IgD-negative memory B cell (primary cell): Measurements from ENCODE around the gene PRSS23. TPM values are rescaled to one million over a fixed set of nuclear protein-coding genes. Genes with fewer than 3 reads are reported as not detected.

Experiments used
- H3K27ac Mint-ChIP-seq, 3 donors: one replicate each; pipeline ENCODE4 v1.8.0; 2020 to 2022; ENCODE audit warnings: mild to moderate bottlenecking in 3 of 3, mixed read lengths in 3 of 3, moderate library complexity in 1 of 3
- H3K27me3 Mint-ChIP-seq: one replicate; pipeline ENCODE4 v1.8.0; 2021; ENCODE audit warnings: mixed read lengths
- H3K36me3 Mint-ChIP-seq: one replicate; pipeline ENCODE4 v1.8.0; 2020; ENCODE audit warnings: mild to moderate bottlenecking, mixed read lengths
- H3K4me1 Mint-ChIP-seq, 3 donors: one replicate each; pipeline ENCODE4 v1.8.0; 2020 to 2022; ENCODE audit warnings: mixed read lengths in 3 of 3, mild to moderate bottlenecking in 1 of 3
- H3K4me3 Mint-ChIP-seq, 4 donors: one replicate each; pipeline ENCODE4 v1.8.0; 2020 to 2022; ENCODE audit warnings: mild to moderate bottlenecking in 4 of 4, mixed read lengths in 4 of 4, moderate library complexity in 3 of 4
- H3K9me3 Mint-ChIP-seq, 3 donors: one replicate each; pipeline ENCODE4 v1.8.0; 2020 to 2021; ENCODE audit warnings: mixed read lengths in 3 of 3, mild to moderate bottlenecking in 1 of 3
- polyA plus RNA-seq: library from polyadenylated mRNA; unstranded; fragments of 300-500 nt; fragmentation: Illumina TruSeq; gene quantifications from one replicate; pipeline ENCODE4 v1.2.3, GENCODE V29; 2021

PRSS23 gene
- polyA plus RNA-seq, 1 donor from 2014 or later: 1.2 TPM

- Mint-ChIP-seq H3K36me3 (no peaks in the 10 kb centered on the region), H3K9me3 (no peaks in the 10 kb centered on the region), H3K4me1 (peaks cover 0 to 6% (median 0%) of the 10 kb centered on the region in 3 donors), H3K27ac (no peak overlapping the region), H3K27me3 (peaks cover 31% of the 10 kb centered on the region), H3K4me3 (peak overlapping the region in 3 of 4 donors; percentile 58 to 72 (median 65))
Measured at GRCh38 chr11:86800960-86801272, 574 bp downstream of the PRSS23 start.

GRCh38 chr11:86801364-86801763, 1.0 kb downstream of the PRSS23 start:
- H3K4me1 Mint-ChIP-seq: peaks cover 0 to 6% (median 0%) of the 10 kb centered on the region in 3 donors
- H3K9me3 Mint-ChIP-seq: no peaks in the 10 kb centered on the region
- peaks cover 30% of the 10 kb centered on the region for H3K27me3 Mint-ChIP-seq
- peak overlapping the region in 1 of 4 donors; percentile 38 for H3K4me3 Mint-ChIP-seq
- H3K36me3 Mint-ChIP-seq: no peaks in the 10 kb centered on the region
- no peak overlapping the region for H3K27ac Mint-ChIP-seq

GRCh38 chr11:86802146-86802545, 1.8 kb downstream of the PRSS23 start:
- H3K9me3 Mint-ChIP-seq: no peaks in the 10 kb centered on the region
- no peak overlapping the region for H3K4me3 Mint-ChIP-seq
- no peak overlapping the region for H3K27ac Mint-ChIP-seq
- peaks cover 0 to 6% (median 0%) of the 10 kb centered on the region in 3 donors for H3K4me1 Mint-ChIP-seq
- H3K27me3 Mint-ChIP-seq: peaks cover 29% of the 10 kb centered on the region
- H3K36me3 Mint-ChIP-seq: no peaks in the 10 kb centered on the region

- Mint-ChIP-seq H3K27me3 (peaks cover 30% of the 10 kb centered on the region), H3K4me3 (no peak overlapping the region), H3K36me3 (no peaks in the 10 kb centered on the region), H3K27ac (no peak overlapping the region), H3K9me3 (no peaks in the 10 kb centered on the region), H3K4me1 (peaks cover 0 to 6% (median 0%) of the 10 kb centered on the region in 3 donors)
Measured at GRCh38 chr11:86802601-86803051, 2.3 kb downstream of the PRSS23 start.

- no peak overlapping the region for H3K4me3 Mint-ChIP-seq
- no peak overlapping the region for H3K27ac Mint-ChIP-seq
- no peaks in the 10 kb centered on the region for H3K9me3 Mint-ChIP-seq
- H3K4me1 Mint-ChIP-seq: peaks cover 0 to 6% (median 0%) of the 10 kb centered on the region in 3 donors
- H3K27me3 Mint-ChIP-seq: peaks cover 25% of the 10 kb centered on the region
- no peaks in the 10 kb centered on the region for H3K36me3 Mint-ChIP-seq
Measured at GRCh38 chr11:86803136-86804045, 3.0 kb downstream of the PRSS23 start.

- no peak overlapping the region for H3K27ac Mint-ChIP-seq
- H3K27me3 Mint-ChIP-seq: peaks cover 19% of the 10 kb centered on the region
- H3K36me3 Mint-ChIP-seq: no peaks in the 10 kb centered on the region
- H3K4me3 Mint-ChIP-seq: no peak overlapping the region
- H3K9me3 Mint-ChIP-seq: no peaks in the 10 kb centered on the region
- peaks cover 0 to 5% (median 0%) of the 10 kb centered on the region in 3 donors for H3K4me1 Mint-ChIP-seq
Measured at GRCh38 chr11:86804951-86805350, 4.6 kb downstream of the PRSS23 start.

- Mint-ChIP-seq H3K4me1 (peaks cover 0 to 2% (median 0%) of the 10 kb centered on the region in 3 donors), H3K4me3 (no peak overlapping the region), H3K9me3 (no peaks in the 10 kb centered on the region), H3K27me3 (peaks cover 15% of the 10 kb centered on the region), H3K36me3 (no peaks in the 10 kb centered on the region), H3K27ac (no peak overlapping the region)
Measured at GRCh38 chr11:86805873-86806310, 5.5 kb downstream of the PRSS23 start.

- H3K4me1 Mint-ChIP-seq: no peaks in the 10 kb centered on the region
- no peaks in the 10 kb centered on the region for H3K9me3 Mint-ChIP-seq
- H3K36me3 Mint-ChIP-seq: no peaks in the 10 kb centered on the region
- no peak overlapping the region for H3K4me3 Mint-ChIP-seq
- no peak overlapping the region for H3K27ac Mint-ChIP-seq
- peaks cover 7% of the 10 kb centered on the region for H3K27me3 Mint-ChIP-seq
Measured at GRCh38 chr11:86806903-86807302, 6.6 kb downstream of the PRSS23 start.

- H3K4me3 Mint-ChIP-seq: no peak overlapping the region
- H3K27me3 Mint-ChIP-seq: peaks cover 7% of the 10 kb centered on the region
- H3K27ac Mint-ChIP-seq: no peak overlapping the region
- H3K4me1 Mint-ChIP-seq: no peaks in the 10 kb centered on the region
- no peaks in the 10 kb centered on the region for H3K9me3 Mint-ChIP-seq
- no peaks in the 10 kb centered on the region for H3K36me3 Mint-ChIP-seq
Measured at GRCh38 chr11:86807360-86807759, 7.0 kb downstream of the PRSS23 start.

GRCh38 chr11:86809561-86809960, 9.2 kb downstream of the PRSS23 start:
- H3K27me3 Mint-ChIP-seq: peaks cover 4% of the 10 kb centered on the region
- H3K4me1 Mint-ChIP-seq: no peaks in the 10 kb centered on the region
- H3K9me3 Mint-ChIP-seq: no peaks in the 10 kb centered on the region
- no peaks in the 10 kb centered on the region for H3K36me3 Mint-ChIP-seq
- no peak overlapping the region for H3K27ac Mint-ChIP-seq
- no peak overlapping the region for H3K4me3 Mint-ChIP-seq

GRCh38 chr11:86810288-86810687, 9.9 kb downstream of the PRSS23 start:
- H3K27me3 Mint-ChIP-seq: peaks cover 4% of the 10 kb centered on the region
- no peaks in the 10 kb centered on the region for H3K9me3 Mint-ChIP-seq
- H3K4me1 Mint-ChIP-seq: no peaks in the 10 kb centered on the region

GRCh38 chr11:86811637-86812321, 11.4 kb downstream of the PRSS23 start:
- no peak overlapping the region for H3K27ac Mint-ChIP-seq
- H3K4me3 Mint-ChIP-seq: no peak overlapping the region
- no peaks in the 10 kb centered on the region for H3K4me1 Mint-ChIP-seq
- H3K9me3 Mint-ChIP-seq: no peaks in the 10 kb centered on the region
- peaks cover 7% of the 10 kb centered on the region for H3K27me3 Mint-ChIP-seq
- H3K36me3 Mint-ChIP-seq: no peaks in the 10 kb centered on the region

More at GRCh38 chr11:86810288-86810687, 9.9 kb downstream of the PRSS23 start:
- no peaks in the 10 kb centered on the region for H3K36me3 Mint-ChIP-seq
- no peak overlapping the region for H3K27ac Mint-ChIP-seq
- H3K4me3 Mint-ChIP-seq: no peak overlapping the region

GRCh38 chr11:86812322-86812670, 12.0 kb downstream of the PRSS23 start:
- H3K4me3 Mint-ChIP-seq: no peak overlapping the region
- no peaks in the 10 kb centered on the region for H3K36me3 Mint-ChIP-seq
- H3K4me1 Mint-ChIP-seq: no peaks in the 10 kb centered on the region
- peaks cover 4% of the 10 kb centered on the region for H3K27me3 Mint-ChIP-seq
- H3K27ac Mint-ChIP-seq: no peak overlapping the region
- no peaks in the 10 kb centered on the region for H3K9me3 Mint-ChIP-seq

GRCh38 chr11:86812981-86813380, 12.6 kb downstream of the PRSS23 start:
- Mint-ChIP-seq H3K36me3 (no peaks in the 10 kb centered on the region), H3K4me1 (no peaks in the 10 kb centered on the region), H3K9me3 (no peaks in the 10 kb centered on the region), H3K27ac (no peak overlapping the region), H3K4me3 (no peak overlapping the region), H3K27me3 (peaks cover 4% of the 10 kb centered on the region)

GRCh38 chr11:86814775-86815174, 14.4 kb downstream of the PRSS23 start:
- no peaks in the 10 kb centered on the region for H3K9me3 Mint-ChIP-seq
- H3K27me3 Mint-ChIP-seq: peaks cover 4% of the 10 kb centered on the region
- H3K4me3 Mint-ChIP-seq: no peak overlapping the region
- peaks cover 0 to 3% (median 0%) of the 10 kb centered on the region in 3 donors for H3K4me1 Mint-ChIP-seq
- peak overlapping the region in 1 of 3 donors; percentile 39 for H3K27ac Mint-ChIP-seq
- no peaks in the 10 kb centered on the region for H3K36me3 Mint-ChIP-seq
